GM18873 (cell line): ENCODE results near the gene DMKN.
"Not testable (repeated sequence)": the region's sequence is repeated elsewhere in the genome, so short reads cannot be mapped to it uniquely, and the experiment has no call there.

Source experiments
- ATAC-seq: cut with Tn5 transposase; IDR thresholded peaks from one replicate; pipeline ENCODE4 v1.9.1; 2021; ENCODE audit warnings: mild to moderate bottlenecking, moderate library complexity, moderate number of reproducible peaks; ENCODE audit not compliant: unreplicated experiment, low FRiP score

Gene DMKN

DNA sequence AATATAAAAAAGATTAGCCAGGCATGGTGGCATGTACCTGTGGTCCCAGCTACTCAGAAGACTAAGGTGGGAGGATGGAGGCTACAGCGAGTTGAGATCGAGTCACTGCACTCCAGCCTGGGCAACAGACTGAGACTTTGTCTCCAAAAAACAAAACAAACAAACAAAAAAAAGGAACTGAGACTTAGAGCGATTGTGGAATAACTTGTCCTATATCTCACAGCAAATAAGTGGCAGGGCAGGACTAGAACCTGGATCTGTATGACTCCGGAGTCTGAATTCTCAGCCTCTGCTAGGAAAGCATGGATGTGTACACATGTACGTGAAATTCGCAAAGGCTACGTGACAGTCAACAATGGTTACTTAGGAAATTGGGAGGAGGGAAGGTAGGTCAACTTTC is 43.3 kb downstream of the DMKN start:
- ATAC-seq = no peak

DNA sequence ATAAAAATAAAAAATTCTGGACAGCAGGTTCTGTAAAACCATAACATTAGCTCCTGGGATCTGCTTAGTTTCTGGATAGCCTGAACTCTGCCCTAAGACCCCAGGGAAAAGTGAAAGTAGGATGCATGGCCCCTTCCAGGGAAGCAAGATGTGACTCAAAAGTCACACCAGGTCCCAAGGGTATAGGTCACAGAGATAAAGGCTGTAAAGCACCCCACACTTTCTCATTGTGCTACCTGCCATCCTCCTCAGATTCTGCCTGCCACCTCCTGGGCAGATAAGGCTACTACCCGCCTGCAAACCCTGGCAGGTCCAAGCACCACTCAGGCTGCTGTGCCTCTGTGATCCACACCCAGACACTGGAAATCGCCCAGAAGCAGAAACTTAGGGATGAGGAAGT is 44.8 kb downstream of the DMKN start:
- no peak for ATAC-seq

DNA sequence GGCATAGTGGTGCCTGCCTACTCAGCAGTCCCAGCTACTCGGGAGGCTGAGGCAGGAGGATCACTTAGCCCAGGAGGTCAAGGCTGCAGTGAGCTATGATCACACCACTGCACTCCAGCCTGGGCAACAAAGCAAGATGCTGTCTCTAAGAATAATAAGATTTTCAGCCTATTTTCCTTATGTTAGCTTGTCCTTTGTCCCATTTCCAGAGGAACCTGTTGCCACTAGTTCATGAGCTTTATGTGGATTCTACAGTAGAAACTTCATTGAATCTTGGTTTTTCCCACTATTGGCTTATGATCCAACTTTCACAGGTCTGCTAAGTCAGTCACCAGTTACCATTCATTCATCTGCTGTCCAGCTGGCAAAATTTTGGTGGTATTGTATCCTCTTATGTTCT is 47.2 kb downstream of the DMKN start:
- ATAC-seq = no peak

DNA sequence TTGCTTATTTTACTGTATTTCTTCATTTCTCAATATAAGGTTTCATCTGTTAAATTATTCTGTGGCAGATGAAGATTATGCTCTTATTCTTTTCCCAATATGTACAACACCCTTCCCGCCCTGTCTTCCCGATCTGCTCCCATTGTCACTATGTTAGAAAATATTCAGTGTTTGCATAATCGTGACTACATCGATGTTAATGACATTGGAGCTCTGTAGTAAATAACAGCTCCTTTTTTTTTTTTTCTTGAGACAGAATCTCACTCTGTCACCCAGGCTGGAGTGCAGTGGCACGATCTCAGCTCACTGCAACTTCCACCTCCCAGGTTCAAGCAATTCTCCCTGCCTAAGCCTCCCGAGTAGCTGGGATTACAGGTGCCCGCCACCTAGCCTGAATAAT is 50.5 kb downstream of the DMKN start:
- not testable (repeated sequence) for ATAC-seq

- peak; percentile 62 for ATAC-seq
Measured at GRCh38 chr19:35462476-35462953, 50.9 kb downstream of the DMKN start.

- ATAC-seq = not testable (repeated sequence)
Measured at GRCh38 chr19:35461788-35462187, 51.7 kb downstream of the DMKN start.

DNA sequence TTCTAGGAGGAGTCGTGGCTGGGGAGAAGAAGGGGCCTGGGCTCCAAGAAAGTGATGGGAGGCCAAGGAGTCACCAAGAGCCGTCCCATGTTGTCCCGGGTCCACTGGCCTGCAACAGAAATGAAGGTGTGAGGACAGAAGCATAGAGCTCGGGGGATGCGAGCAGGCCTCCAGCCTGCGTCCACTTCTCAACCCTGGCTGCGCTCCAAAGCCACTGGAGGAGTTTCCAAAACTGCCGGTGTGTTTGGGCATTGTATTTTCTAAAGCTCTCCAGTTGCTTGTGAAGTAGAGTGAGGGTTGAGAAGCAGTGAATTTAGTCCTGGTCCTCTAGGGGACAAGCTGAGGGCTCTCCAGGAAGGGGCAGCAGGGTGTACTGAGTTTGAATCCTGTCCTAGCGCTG is 52.4 kb downstream of the DMKN start:
- ATAC-seq = no peak

DNA sequence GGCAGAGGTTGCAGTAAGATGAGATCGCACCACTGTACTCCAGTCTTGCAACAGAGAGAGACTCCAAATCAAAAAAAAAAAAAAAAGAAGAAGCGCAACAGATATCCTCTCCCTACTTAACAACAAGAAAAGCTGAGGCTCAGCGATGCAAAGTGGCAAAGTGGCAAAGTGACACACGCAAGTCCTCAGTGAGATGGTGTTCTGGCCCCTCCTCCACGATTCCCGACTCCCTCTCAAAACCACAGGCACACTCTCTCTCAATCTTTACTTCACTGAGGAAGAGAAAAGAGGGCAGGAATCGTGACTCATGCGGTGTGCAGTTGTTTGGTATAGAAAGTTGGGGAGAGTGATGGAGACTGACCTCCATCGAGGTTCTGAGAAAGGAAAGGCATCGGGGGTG is 52.8 kb downstream of the DMKN start:
- ATAC-seq = no peak

DNA sequence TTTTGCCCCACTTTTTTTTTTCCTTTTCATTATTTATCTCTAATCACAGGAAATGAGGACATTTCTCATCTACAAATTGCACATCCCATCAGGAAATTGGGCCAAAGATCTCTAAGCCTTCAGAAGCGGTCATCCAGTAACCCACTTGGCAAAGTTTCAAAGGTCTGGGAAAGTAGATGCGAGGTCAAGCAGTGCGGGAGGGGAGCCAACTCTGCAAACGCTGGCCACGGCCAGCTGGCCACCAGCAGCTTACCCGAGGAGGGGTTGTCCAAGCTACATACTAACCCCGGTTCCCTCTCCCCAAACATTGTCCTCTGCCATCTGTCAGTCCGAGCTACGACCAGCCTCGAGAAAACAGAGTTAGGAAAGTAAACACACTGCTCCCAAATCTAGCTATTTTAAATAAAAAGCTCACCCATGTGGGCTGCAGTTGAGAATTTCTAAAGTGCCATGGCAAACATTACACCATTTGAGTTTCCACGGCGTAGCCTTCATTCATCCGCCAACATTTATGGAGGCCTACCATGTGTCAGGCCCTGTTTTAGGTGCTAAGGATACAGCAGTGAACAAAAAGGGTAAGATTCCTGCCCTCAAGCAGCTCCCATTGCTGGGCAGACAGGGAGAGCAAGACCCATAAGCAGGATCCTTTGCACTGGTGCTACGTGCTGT is 53.9 kb downstream of the DMKN start:
- no peak for ATAC-seq

- ATAC-seq = no peak
Measured at GRCh38 chr19:35458731-35459391, 54.6 kb downstream of the DMKN start.

DNA sequence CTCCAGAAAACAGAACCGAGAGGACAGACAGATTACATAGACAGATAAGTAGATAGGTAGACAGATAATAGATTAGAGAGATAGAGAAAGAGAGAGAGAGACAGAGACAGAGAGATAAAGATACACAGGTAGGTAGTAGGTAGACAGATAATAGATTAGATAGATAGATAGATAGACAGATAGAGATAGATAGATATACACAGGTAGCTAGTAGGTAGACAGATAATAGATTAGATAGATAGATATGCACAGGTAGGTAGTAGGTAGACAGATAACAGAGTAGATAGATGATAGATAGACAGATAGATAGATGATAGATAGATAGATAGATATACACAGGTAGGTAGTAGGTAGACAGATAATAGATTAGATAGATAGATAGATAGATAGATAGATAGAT is 55.3 kb downstream of the DMKN start:
- no peak for ATAC-seq

DNA sequence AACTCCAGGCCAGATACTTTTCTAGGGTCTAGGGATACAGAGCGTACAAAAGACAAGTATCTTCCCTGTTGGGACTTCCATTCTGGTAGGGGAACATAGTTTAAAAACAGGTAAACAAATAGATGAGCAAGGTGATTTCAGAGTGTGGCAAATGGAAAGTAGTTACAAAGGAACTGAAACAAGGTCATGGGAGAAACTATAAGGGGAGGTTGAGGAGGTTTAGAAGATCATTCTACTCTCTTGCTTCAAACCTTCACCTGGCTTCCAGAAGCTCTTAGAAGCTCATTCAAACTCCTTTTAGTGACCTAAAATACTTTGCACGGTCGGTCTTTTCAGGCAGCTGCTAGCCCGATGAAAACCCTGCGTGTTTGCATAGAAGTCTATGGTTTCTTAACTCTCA is 56.3 kb downstream of the DMKN start:
- ATAC-seq = no peak

- no peak for ATAC-seq
Measured at GRCh38 chr19:35455616-35456201, 57.7 kb downstream of the DMKN start.

DNA sequence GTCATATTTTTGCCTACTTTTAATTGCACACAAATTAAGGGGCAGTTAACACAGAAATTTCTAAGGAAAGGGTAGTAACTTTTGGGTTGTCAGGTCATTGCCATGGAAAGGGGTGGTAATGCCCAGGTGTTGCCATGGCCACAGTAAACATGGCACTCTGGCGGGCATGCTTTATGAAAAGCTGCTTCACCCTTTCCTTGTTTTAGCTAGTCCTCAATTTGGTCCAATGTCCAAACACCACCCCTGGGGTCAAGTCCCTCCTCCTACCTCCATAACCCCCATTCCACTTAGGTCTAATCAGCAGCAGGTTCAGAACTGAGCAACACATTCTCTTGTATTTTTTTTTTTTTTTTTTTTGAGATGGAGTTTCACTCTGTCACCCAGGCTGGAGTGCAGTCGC is 58.8 kb downstream of the DMKN start:
- ATAC-seq = no peak

DNA sequence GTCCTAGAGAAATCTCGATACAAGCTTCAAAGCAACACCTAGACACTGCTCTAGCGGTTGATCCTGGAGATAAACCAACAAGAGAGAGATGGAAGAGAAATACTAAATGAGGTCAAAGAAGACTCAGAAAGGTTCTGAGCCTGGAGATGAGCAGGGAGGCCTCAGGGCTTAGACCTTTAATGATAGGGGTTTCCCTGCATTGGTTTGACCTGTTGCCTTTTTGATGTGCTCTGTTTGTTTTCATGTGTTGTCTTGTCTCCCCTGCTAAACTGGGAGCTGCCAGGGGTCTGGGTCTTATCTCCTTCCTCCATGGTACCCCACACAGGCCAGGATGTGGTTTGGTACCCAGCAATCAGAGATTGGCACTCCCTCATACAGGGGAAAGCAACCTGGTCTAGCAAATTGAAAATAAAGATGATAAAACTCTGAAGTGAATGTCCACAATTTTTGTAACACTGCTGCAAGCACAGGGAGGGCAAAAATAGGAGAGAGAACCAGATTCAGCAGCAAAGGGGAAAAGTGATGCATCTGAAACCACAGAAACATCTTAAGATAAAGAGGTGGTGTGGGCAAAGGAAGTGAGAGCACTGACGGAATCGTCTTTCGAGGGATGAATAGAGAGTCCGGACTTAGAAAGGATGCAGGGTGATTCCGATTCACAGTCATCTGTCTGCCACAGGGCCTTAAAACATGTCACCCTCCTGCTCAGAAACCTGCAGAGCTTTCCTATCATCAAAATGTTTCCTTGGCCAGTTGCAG is 61.9 kb downstream of the DMKN start:
- no peak for ATAC-seq

- ATAC-seq = no peak
Measured at GRCh38 chr19:35449359-35450043, 63.9 kb downstream of the DMKN start.

- ATAC-seq = no peak
Measured at GRCh38 chr19:35447606-35448469, 65.6 kb downstream of the DMKN start, which contains the start of gene FFAR2. FFAR2 (plus strand) TSS chr19:35448257; CDS start chr19:35449715, 1,458 bp downstream.
